Measurements from ENCODE around the gene APBA2.

- no peak for TF ChIP-seq POLR2A (IDR thresholded peaks at IDR 0.05)
- TF ChIP-seq, protein P1, sequence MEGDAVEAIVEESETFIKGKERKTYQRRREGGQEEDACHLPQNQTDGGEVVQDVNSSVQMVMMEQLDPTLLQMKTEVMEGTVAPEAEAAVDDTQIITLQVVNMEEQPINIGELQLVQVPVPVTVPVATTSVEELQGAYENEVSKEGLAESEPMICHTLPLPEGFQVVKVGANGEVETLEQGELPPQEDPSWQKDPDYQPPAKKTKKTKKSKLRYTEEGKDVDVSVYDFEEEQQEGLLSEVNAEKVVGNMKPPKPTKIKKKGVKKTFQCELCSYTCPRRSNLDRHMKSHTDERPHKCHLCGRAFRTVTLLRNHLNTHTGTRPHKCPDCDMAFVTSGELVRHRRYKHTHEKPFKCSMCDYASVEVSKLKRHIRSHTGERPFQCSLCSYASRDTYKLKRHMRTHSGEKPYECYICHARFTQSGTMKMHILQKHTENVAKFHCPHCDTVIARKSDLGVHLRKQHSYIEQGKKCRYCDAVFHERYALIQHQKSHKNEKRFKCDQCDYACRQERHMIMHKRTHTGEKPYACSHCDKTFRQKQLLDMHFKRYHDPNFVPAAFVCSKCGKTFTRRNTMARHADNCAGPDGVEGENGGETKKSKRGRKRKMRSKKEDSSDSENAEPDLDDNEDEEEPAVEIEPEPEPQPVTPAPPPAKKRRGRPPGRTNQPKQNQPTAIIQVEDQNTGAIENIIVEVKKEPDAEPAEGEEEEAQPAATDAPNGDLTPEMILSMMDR (IDR thresholded peaks at IDR 0.05), result no peak
Measured at GRCh38 chr15:29110733-29111132, 225.0 kb downstream of the APBA2 start.
